Stimulated activated naive B cell treated with anti-CD40 and anti-IgM and Interleukin-4, amounts not matched to agents 10 μg/mL and 1 μg/mL and 100 μg/mL, for 72 hours (primary cell): Measurements from ENCODE around the gene SCART1.
A peak's percentile ranks its signal among the peaks of the same experiment; 100 is the strongest.
"Not testable (repeated sequence)": the region's sequence is repeated elsewhere in the genome, so short reads cannot be mapped to it uniquely, and the experiment has no call there.

Experiments used
- ATAC-seq, 2 donors: fragments of 150-1000 bp; cut with Tn5 transposase; replicated peaks; 2 replicates each; pipeline ENCODE4 v1.10.0; 2021; ENCODE audit warnings: moderate library complexity in 1 of 2
- DNase-seq: peaks from one replicate; pipeline ENCODE4 v3.0.0; 2021
- H3K27ac Mint-ChIP-seq: one replicate; pipeline ENCODE4 v1.8.0; 2022; ENCODE audit warnings: mild to moderate bottlenecking, mixed read lengths
- H3K27me3 Mint-ChIP-seq, 2 donors: one replicate each; pipeline ENCODE4 v1.8.0; 2022; ENCODE audit warnings: mixed read lengths in 2 of 2
- H3K36me3 Mint-ChIP-seq, 2 donors: one replicate each; pipeline ENCODE4 v1.8.0; 2022; ENCODE audit warnings: mixed read lengths in 2 of 2, mild to moderate bottlenecking in 1 of 2
- H3K4me1 Mint-ChIP-seq, 2 donors: one replicate each; pipeline ENCODE4 v1.8.0; 2022; ENCODE audit warnings: mixed read lengths in 2 of 2, mild to moderate bottlenecking in 1 of 2
- H3K4me3 Mint-ChIP-seq, 2 donors: one replicate each; pipeline ENCODE4 v1.8.0; 2022; ENCODE audit warnings: mild to moderate bottlenecking in 2 of 2, mixed read lengths in 2 of 2, moderate library complexity in 1 of 2
- H3K9me3 Mint-ChIP-seq, 2 donors: one replicate each; pipeline ENCODE4 v1.8.0; 2022; ENCODE audit warnings: mixed read lengths in 2 of 2, mild to moderate bottlenecking in 1 of 2

The SCART1 gene

GRCh38 chr10:133484818-133485217 is 31.1 kb downstream of the SCART1 start:
- DNase-seq (no peak), ATAC-seq (no peak)
- no peak overlapping the region for H3K4me3 Mint-ChIP-seq
- H3K36me3 Mint-ChIP-seq: peaks cover 12 to 30% of the 10 kb centered on the region in 2 donors
- H3K4me1 Mint-ChIP-seq: peaks cover 8% of the 10 kb centered on the region in 2 donors
- H3K9me3 Mint-ChIP-seq: peaks cover 36 to 37% of the 10 kb centered on the region in 2 donors
- H3K27me3 Mint-ChIP-seq: peaks cover 15 to 18% of the 10 kb centered on the region in 2 donors
- no peak overlapping the region for H3K27ac Mint-ChIP-seq

GRCh38 chr10:133487085-133487484 is 33.3 kb downstream of the SCART1 start:
- Mint-ChIP-seq H3K27ac (no peak overlapping the region), H3K4me1 (peaks cover 15 to 16% of the 10 kb centered on the region in 2 donors), H3K9me3 (peaks cover 36 to 37% of the 10 kb centered on the region in 2 donors), H3K36me3 (peaks cover 12 to 33% of the 10 kb centered on the region in 2 donors), H3K4me3 (no peak overlapping the region), H3K27me3 (peaks cover 15 to 18% of the 10 kb centered on the region in 2 donors)
- no peak for ATAC-seq
- no peak for DNase-seq

GRCh38 chr10:133488354-133488753 is 34.6 kb downstream of the SCART1 start:
- DNase-seq: no peak
- Mint-ChIP-seq H3K9me3 (peaks cover 25 to 29% of the 10 kb centered on the region in 2 donors), H3K36me3 (peaks cover 11 to 30% of the 10 kb centered on the region in 2 donors), H3K27ac (no peak overlapping the region), H3K4me3 (no peak overlapping the region), H3K27me3 (peaks cover 10 to 11% of the 10 kb centered on the region in 2 donors), H3K4me1 (peaks cover 15 to 16% of the 10 kb centered on the region in 2 donors)
- ATAC-seq: no peak

DNA sequence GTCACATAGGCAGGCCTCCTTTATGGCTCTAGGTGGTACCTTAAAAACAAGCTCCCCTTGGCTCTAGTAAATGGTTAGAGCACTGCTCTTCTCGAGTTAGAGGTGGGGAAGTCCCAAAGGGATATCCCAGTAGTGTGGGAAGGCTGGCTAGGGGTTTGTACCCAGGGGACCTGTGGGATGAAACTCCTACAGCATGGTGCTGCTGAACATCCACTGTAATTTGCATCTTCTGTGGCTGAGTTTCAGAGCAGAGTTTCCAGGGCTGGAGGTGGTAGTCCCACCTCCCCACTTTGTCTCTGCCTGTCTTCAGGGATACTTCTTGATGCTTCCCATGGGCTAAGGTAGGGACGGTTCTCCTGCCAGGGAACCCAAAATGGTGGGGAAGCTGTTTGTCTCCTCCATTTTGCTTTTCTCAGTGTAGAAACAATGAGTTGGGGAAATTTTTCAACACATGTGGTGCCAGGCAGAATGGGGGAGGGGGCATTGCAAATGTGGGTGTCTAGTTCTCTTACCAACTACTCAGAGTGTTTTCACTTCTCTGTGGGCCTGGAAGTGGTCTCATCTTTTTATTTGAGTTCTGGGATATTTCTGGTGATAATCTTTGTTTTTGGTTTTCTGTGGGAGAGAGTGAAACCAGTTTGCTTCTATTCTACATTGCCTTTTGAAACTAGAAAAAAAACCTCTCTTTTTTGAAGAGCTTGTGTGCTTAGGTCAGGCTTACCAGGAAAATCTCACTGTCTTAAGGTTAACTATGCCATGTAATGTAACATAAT is 36.3 kb downstream of the SCART1 start:
- peak overlapping the region; percentile 4 to 8 for H3K4me3 Mint-ChIP-seq
- peak; percentile 63 for DNase-seq
- ATAC-seq: peak; percentile 90 to 92
- peaks cover 16 to 19% of the 10 kb centered on the region in 2 donors for H3K4me1 Mint-ChIP-seq
- peaks cover 11 to 30% of the 10 kb centered on the region in 2 donors for H3K36me3 Mint-ChIP-seq
- peaks cover 19 to 22% of the 10 kb centered on the region in 2 donors for H3K9me3 Mint-ChIP-seq
- H3K27ac Mint-ChIP-seq: peak overlapping the region; percentile 81
- H3K27me3 Mint-ChIP-seq: peaks cover 10 to 11% of the 10 kb centered on the region in 2 donors

- H3K27me3 Mint-ChIP-seq, H3K9me3 Mint-ChIP-seq, DNase-seq, H3K4me3 Mint-ChIP-seq, ATAC-seq, H3K27ac Mint-ChIP-seq: not testable (repeated sequence)
- Mint-ChIP-seq H3K36me3 (peaks cover 9 to 22% of the 10 kb centered on the region in 2 donors), H3K4me1 (peaks cover 16 to 19% of the 10 kb centered on the region in 2 donors)
Measured at GRCh38 chr10:133493562-133493961, 39.8 kb downstream of the SCART1 start.

GRCh38 chr10:133497363-133497762 is 43.6 kb downstream of the SCART1 start:
- not testable (repeated sequence) for H3K4me1 Mint-ChIP-seq, H3K4me3 Mint-ChIP-seq, H3K27me3 Mint-ChIP-seq, H3K27ac Mint-ChIP-seq, ATAC-seq, DNase-seq
- Mint-ChIP-seq H3K9me3 (peaks cover 9 to 11% of the 10 kb centered on the region in 2 donors), H3K36me3 (peaks cover 15 to 21% of the 10 kb centered on the region in 2 donors)

GRCh38 chr10:133499176-133499575 is 45.4 kb downstream of the SCART1 start:
- H3K4me3 Mint-ChIP-seq, H3K27ac Mint-ChIP-seq, H3K27me3 Mint-ChIP-seq, DNase-seq, ATAC-seq, H3K4me1 Mint-ChIP-seq: not testable (repeated sequence)
- H3K9me3 Mint-ChIP-seq: peaks cover 6 to 11% of the 10 kb centered on the region in 2 donors
- H3K36me3 Mint-ChIP-seq: peaks cover 13 to 17% of the 10 kb centered on the region in 2 donors

GRCh38 chr10:133500897-133501296 is 47.2 kb downstream of the SCART1 start:
- peaks cover 13 to 17% of the 10 kb centered on the region in 2 donors for H3K36me3 Mint-ChIP-seq
- DNase-seq, ATAC-seq, H3K4me1 Mint-ChIP-seq, H3K27ac Mint-ChIP-seq, H3K4me3 Mint-ChIP-seq, H3K27me3 Mint-ChIP-seq: not testable (repeated sequence)
- peaks cover 6 to 11% of the 10 kb centered on the region in 2 donors for H3K9me3 Mint-ChIP-seq

DNA sequence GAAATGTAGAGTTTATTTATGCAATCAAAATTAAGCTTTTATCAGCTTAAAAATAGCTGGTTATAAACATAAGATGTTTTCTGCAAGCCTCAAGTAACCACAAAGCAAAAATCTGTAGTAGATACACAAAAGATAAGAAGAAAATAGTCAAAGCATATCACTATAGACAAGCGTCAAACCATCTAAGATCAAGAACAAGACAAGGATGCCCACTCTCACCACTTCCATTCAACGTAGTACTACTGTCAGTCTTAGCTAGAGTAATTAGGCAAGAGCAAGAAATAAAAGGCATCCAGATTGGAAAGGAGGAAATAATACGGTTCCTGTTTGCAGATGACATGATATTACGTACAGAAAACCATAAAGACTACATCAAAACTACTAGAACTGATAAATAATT is 56.0 kb downstream of the SCART1 start:
- H3K27me3 Mint-ChIP-seq: peaks cover 19 to 47% of the 10 kb centered on the region in 2 donors
- H3K4me1 Mint-ChIP-seq: no peaks in the 10 kb centered on the region
- no peak overlapping the region for H3K4me3 Mint-ChIP-seq
- DNase-seq (no peak), ATAC-seq (no peak)
- H3K9me3 Mint-ChIP-seq: peaks cover 8% of the 10 kb centered on the region in 2 donors
- peaks cover 5 to 12% of the 10 kb centered on the region in 2 donors for H3K36me3 Mint-ChIP-seq
- no peak overlapping the region for H3K27ac Mint-ChIP-seq

- H3K27me3 Mint-ChIP-seq: peaks cover 23 to 47% of the 10 kb centered on the region in 2 donors
- no peaks in the 10 kb centered on the region for H3K4me1 Mint-ChIP-seq
- no peak overlapping the region for H3K4me3 Mint-ChIP-seq
- DNase-seq (no peak), ATAC-seq (no peak)
- no peak overlapping the region for H3K27ac Mint-ChIP-seq
- H3K36me3 Mint-ChIP-seq: peaks cover 5 to 12% of the 10 kb centered on the region in 2 donors
- H3K9me3 Mint-ChIP-seq: peaks cover 8% of the 10 kb centered on the region in 2 donors
Measured at GRCh38 chr10:133511408-133511807, 57.7 kb downstream of the SCART1 start.

GRCh38 chr10:133511907-133512528 is 58.3 kb downstream of the SCART1 start:
- H3K4me3 Mint-ChIP-seq: no peak overlapping the region
- H3K27me3 Mint-ChIP-seq: peaks cover 23 to 53% of the 10 kb centered on the region in 2 donors
- DNase-seq (no peak), ATAC-seq (no peak)
- H3K4me1 Mint-ChIP-seq: no peaks in the 10 kb centered on the region
- peaks cover 7 to 12% of the 10 kb centered on the region in 2 donors for H3K36me3 Mint-ChIP-seq
- H3K9me3 Mint-ChIP-seq: peaks cover 8% of the 10 kb centered on the region in 2 donors
- no peak overlapping the region for H3K27ac Mint-ChIP-seq

DNA sequence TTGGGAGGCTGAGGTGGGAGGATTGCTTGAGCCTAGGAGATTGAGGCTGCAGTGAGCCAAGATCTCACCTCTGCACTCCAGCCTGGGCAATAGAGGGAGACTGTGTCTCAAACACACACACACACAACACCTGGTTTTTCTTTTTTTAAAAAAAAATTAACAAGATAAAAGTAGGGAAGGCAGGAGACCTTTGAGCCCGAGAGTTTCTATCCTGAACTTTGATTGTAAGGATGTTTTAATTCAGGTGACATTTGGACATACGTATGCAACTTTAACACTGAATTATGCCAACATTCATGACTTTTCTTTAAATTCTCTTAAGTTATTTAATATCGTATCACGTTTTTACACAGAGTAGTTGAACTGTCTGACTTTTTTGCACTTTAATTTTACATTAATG is 61.7 kb downstream of the SCART1 start:
- no peak for DNase-seq
- peaks cover 0 to 2% of the 10 kb centered on the region in 2 donors for H3K36me3 Mint-ChIP-seq
- H3K27ac Mint-ChIP-seq: no peak overlapping the region
- H3K4me3 Mint-ChIP-seq: no peak overlapping the region
- peaks cover under 1 to 8% of the 10 kb centered on the region in 2 donors for H3K4me1 Mint-ChIP-seq
- H3K27me3 Mint-ChIP-seq: peaks cover 19 to 42% of the 10 kb centered on the region in 2 donors
- ATAC-seq: no peak
- H3K9me3 Mint-ChIP-seq: no peaks in the 10 kb centered on the region

DNA sequence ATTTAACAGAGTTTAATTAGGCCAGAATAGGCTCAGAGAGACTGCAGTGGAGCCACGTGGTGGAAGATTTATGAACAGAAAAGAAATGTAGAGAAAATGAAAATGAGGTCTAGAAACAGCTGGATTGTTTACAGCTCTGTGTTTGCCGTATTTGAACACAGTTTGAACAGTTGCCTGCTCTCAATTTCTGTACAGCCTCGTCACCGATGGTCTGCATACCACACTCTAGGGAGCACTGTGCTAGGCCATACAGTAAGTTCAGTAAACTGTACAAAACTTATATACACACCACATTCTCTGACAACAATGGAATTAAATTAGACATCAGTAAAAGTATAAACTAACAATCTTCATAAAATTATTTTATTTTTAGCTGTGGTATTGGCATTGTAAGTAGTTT is 62.3 kb downstream of the SCART1 start:
- Mint-ChIP-seq H3K27ac (no peak overlapping the region), H3K4me3 (no peak overlapping the region), H3K27me3 (peaks cover 23 to 42% of the 10 kb centered on the region in 2 donors), H3K36me3 (peaks cover 0 to 2% of the 10 kb centered on the region in 2 donors), H3K4me1 (peaks cover 4 to 13% of the 10 kb centered on the region in 2 donors), H3K9me3 (peaks cover 0 to 1% of the 10 kb centered on the region in 2 donors)
- no peak for ATAC-seq
- no peak for DNase-seq

- not testable (repeated sequence) for H3K4me3 Mint-ChIP-seq, H3K27ac Mint-ChIP-seq, DNase-seq, H3K36me3 Mint-ChIP-seq, H3K9me3 Mint-ChIP-seq, ATAC-seq
- H3K27me3 Mint-ChIP-seq: peaks cover 25 to 42% of the 10 kb centered on the region in 2 donors
- H3K4me1 Mint-ChIP-seq: peaks cover 4 to 13% of the 10 kb centered on the region in 2 donors
Measured at GRCh38 chr10:133518517-133518916, 64.8 kb downstream of the SCART1 start.
